NCI-H748 treated with DMSO at 0.1 percent for 48 hours (cell line): ENCODE results near the gene EIF4E2.
"Not testable (repeated sequence)": the region's sequence is repeated elsewhere in the genome, so short reads cannot be mapped to it uniquely, and the experiment has no call there.

Experiments used
- DNase-seq: peaks from one replicate; lab custom pipeline; 2025; lab: John Stamatoyannopoulos, UW

Gene EIF4E2

DNA sequence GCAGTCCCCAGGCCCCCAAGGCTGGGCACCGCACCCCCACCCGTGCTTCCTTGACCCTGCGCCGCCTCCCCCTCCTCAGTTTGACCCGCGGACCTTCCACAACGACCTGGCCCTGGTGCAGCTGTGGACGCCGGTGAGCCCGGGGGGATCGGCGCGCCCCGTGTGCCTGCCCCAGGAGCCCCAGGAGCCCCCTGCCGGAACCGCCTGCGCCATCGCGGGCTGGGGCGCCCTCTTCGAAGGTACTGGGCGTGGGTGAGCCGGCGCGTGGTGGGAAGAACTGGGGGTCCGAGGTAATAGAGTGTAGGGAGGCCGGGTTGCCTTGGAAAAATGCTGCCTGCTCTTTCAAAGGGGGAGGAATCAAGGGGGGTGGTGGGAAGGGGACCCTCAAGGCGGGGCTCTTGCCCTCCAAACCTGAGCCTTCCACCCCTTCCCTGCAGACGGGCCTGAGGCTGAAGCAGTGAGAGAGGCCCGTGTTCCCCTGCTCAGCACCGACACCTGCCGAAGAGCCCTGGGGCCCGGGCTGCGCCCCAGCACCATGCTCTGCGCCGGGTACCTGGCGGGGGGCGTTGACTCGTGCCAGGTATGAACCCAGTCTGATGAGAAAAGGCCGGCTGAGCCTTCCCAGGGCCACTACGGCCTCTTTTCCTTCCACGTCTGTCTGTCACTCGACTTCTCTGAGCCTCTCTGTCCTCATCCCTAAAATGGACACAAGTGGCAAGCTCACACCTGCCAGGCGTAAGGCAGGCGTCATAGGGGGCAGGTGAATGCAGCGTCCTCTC, 27.7 kb upstream of the EIF4E2 start:
- no peak for DNase-seq

DNA sequence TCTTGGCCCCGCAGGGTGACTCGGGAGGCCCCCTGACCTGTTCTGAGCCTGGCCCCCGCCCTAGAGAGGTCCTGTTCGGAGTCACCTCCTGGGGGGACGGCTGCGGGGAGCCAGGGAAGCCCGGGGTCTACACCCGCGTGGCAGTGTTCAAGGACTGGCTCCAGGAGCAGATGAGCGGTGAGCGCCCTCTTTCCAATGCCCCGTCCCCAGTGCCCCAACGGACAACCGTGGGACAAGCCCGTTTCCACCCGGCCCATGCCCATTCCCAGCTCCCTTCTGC, 27.1 kb upstream of the EIF4E2 start:
- no peak for DNase-seq

DNA sequence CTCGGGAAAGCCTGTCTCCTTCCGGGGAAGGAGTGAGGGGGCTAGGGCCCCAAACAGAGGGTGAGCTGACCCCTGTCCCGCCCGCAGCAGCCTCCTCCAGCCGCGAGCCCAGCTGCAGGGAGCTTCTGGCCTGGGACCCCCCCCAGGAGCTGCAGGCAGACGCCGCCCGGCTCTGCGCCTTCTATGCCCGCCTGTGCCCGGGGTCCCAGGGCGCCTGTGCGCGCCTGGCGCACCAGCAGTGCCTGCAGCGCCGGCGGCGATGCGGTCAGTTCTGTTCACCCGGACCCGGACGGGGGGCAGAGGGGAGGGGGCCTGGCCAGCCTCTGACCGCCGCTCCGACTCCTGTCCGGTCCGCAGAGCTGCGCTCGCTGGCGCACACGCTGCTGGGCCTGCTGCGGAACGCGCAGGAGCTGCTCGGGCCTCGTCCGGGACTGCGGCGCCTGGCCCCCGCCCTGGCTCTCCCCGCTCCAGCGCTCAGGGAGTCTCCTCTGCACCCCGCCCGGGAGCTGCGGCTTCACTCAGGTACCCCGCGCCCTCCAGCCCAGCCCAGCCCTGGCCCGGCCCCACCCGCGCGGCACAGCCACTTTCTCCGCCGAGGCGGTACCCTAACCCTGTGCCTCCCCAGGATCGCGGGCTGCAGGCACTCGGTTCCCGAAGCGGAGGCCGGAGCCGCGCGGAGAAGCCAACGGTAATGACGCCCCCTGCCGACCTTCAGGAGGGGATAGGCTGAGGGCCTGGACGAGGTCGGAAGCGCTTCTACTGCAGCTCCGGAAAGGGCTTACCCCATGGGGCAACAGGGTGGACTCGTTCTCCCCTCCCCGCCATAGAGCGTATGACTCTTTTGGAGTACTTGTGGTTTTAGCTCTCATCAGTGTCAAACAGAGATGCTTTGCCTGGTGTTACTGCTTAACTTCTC, 26.5 kb upstream of the EIF4E2 start:
- peak; percentile 38 for DNase-seq

DNA sequence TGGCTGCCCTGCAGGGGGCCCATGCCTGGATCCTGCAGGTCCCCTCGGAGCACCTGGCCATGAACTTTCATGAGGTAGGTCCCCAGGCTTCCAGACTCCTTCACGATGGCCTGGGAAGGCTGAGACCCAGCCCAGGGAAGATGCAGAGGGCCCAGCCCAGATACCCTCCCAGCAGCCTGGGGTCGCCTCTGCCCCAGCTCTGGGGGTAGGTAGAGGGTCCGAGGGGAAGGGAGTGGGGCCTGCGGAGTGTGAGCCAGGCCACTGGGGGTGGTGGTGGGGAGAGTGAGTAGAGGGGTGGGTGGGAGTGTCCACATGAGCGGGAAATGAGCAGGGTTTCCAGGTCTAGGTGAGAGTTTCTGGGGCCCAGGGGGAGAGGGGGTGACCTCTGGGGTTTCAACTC, 25.7 kb upstream of the EIF4E2 start:
- DNase-seq: no peak

DNA sequence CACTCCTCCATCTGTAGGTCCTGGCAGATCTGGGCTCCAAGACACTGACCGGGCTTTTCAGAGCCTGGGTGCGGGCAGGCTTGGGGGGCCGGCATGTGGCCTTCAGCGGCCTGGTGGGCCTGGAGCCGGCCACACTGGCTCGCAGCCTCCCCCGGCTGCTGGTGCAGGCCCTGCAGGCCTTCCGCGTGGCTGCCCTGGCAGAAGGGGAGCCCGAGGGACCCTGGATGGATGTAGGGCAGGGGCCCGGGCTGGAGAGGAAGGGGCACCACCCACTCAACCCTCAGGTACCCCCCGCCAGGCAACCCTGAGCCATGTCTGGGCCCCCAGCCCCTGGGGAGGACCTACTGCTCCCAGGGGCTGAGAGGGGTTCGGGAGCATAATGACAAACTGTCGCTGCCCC, 25.3 kb upstream of the EIF4E2 start:
- DNase-seq: no peak

DNA sequence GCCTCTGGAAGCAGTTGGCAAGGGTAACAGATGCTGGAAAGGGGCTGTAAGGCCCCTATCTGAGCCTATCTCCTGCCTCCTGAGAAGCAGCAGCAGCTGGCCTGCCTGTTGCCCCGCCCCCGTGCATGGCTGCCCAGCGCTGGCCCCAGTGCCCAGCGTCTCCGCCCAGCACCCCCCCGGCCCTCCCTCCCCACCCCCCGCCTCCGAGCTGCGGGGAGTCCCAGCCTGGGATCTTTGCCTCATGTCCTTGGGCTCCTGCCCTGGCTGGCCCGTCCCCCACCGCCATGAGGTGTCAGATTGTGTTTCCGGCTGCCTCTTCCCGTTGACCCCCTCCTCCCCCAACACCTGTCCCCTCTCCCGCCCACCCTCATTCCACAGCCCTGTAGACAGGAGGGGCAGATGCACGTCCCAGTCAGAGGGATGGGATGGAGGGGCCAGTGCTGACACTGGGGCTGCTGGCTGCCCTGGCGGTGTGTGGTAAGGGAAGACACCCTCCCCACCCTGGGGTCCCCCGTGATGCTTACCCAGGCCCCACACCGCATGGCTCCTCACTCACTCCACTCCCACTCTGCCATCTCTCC, 24.6 kb upstream of the EIF4E2 start, which contains the start of gene CHRND:
Gene CHRND (plus strand): TSS at position 370 of the 581 bp plus-strand sequence. CDS start 56 bp downstream, at position 426.
- no peak for DNase-seq

DNA sequence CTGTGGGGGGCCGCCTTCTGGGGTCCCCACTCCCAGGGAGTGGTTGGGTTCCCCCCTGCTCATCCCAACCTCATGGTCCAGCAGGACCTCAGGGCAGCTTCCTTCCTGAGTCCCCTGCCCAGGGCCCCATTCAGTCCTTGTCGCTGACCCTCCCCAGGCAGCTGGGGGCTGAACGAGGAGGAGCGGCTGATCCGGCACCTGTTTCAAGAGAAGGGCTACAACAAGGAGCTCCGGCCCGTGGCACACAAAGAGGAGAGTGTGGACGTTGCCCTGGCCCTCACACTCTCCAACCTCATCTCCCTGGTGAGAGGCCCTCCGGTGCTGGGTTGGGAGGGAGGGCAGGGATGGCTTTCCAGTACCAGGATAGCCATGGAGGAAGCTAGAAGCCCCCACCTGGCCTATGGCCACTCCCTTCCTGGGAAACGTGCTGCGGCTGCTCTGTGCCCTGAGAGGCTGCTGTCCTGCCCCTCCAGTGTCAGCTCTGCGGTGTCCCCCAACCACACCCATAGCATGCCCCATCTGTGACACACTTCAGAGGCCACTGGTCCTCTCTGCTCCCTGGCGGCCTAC, 24.0 kb upstream of the EIF4E2 start:
- no peak for DNase-seq

DNA sequence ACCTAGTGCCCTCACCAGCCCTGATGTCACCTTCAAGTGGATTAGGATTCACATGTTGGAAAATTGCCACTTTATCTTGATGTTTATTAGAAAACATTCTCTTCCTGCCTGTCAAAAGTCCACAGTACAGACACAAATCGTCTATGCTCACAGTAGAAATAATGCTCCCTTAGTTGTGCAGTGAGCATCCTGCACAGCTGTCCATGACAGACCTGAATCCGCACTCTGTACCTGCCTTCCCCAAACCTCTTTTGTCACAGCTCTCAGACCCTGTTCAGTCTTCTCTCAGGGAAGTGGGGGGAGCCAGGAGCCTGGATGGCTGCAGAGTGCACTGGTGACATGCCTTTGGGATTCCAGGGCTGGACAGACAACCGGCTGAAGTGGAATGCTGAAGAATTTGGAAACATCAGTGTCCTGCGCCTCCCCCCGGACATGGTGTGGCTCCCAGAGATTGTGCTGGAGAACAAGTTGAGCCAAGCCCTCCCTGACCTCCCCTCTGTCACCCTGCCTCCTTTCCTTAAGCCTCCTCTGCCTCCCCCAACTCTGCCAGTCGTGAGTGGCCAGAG, 22.5 kb upstream of the EIF4E2 start:
- no peak for DNase-seq

DNA sequence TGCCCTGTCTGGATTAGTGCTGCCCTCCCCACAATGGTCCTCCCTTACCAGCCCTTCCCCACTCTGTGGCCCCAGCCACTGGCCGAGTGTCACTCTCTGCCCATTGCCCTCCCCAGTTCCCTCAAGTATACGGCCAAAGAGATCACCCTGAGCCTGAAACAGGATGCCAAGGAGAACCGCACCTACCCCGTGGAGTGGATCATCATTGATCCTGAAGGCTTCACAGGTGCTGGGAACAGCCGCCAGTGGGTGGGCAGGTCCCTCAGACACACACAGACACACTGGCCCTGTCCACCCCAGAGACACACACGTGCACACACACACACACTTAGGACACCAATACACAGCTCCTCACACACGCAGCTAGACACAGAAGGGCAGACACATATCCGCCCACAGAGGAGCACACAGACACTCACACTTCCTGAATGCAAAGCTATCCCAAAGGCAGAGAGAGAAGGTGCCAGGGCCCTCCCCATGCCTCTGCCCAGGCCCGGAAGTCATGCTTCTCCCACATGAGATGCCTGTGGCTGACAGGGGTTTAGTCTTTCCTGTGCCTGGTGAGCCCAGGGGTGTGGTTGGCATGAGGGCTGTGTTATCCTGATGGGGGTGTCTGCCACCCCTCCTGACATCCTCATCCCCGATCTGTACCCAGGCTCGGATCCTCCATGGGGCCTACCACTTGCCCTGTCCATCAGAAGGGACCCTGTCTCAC, 21.6 kb upstream of the EIF4E2 start:
- no peak for DNase-seq

DNA sequence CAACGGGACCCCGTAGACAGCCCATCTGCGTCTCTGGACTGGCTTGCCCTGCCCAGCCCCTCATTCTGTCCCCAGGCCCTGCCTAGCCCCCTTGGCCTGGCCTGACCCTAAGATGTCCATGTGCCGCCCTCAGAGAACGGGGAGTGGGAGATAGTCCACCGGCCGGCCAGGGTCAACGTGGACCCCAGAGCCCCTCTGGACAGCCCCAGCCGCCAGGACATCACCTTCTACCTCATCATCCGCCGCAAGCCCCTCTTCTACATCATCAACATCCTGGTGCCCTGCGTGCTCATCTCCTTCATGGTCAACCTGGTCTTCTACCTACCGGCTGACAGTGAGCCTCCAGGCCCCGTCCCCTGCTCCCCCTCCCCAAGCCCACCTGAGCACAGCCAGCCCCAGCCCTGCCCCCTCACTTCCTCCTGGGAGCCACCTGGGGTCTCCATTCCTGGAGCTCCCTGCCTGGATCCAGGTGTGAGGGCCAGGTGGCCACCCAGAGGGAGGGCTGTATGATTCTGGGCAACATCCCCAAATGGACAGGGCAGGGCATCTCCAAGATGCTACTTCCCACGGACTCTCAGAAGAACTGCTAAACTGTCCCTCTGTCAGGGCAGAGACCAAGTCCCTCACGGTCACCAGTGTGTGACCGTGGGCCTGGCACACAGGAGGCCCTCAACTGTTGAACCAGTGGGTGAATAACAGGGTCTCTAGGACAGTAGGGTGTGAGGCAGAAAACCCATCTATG, 20.5 kb upstream of the EIF4E2 start:
- DNase-seq: no peak

DNA sequence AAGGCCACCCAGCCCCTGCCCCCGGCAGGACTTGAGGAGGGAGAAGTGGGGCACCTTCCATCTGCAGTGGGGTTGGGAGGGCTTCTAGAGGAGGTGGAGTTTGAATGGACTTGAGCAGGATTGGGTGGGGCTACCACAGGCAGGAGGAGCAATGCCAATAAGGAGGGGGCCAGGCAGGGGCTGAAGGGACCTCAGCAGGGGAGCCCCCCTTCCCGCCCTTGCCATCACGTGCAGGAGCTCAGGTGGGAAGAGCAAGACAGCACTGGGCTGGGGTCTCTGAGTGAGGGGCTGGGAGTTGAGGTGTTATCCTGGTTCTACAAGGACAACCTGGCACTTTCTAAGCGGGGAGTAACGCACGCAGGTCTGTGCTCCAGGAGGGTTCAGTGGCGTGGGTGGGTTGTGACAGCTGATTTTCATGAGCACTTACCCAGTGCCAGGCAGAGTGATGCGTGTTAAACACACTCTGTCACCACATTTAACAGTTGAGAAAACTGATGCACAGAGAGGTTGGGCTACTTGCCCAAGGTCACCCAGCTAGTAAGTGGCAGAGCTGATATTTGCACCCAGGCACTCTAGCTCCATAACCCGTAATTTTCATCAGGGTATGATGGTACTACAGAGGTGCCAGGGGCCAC, 19.7 kb upstream of the EIF4E2 start:
- no peak for DNase-seq

DNA sequence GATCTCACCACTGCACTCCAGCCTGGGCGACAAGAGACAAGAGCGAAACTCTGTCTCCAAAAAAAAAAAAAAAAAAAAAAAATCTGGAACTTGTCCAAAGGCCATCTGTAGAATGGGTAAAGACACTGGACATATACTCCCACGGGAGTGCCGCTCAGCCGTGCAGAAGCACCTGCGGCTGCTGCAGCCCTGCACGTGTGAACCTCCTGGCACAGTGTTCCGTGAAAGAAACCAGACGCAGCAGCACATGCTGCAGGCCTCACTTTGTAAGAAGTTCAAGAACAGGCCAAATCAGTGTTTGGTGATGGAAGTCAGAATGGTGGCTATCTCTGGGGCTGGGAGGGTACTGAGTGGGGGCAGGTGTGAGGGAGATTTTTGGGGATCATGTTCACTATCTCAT, 18.1 kb upstream of the EIF4E2 start:
- DNase-seq: no peak

DNA sequence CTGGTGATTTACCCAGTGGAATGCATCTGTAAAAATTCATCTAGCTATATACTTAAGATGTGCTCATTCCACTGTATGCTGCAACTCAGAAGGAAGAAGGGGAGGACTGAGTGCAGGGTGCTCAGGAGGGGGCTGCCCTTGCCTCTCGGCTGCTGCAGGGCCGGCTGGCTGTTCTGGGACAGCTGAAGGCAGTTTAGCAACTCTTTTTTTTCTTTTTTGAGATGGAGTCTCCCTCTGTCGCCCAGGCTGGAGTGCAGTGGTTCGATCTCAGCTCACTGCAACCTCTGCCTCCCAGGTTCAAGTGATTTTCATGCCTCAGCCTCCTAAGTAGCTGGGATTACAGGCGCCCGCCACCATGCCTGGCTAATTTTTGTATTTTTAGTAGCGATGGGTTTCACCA, 17.7 kb upstream of the EIF4E2 start:
- DNase-seq: not testable (repeated sequence)

DNA sequence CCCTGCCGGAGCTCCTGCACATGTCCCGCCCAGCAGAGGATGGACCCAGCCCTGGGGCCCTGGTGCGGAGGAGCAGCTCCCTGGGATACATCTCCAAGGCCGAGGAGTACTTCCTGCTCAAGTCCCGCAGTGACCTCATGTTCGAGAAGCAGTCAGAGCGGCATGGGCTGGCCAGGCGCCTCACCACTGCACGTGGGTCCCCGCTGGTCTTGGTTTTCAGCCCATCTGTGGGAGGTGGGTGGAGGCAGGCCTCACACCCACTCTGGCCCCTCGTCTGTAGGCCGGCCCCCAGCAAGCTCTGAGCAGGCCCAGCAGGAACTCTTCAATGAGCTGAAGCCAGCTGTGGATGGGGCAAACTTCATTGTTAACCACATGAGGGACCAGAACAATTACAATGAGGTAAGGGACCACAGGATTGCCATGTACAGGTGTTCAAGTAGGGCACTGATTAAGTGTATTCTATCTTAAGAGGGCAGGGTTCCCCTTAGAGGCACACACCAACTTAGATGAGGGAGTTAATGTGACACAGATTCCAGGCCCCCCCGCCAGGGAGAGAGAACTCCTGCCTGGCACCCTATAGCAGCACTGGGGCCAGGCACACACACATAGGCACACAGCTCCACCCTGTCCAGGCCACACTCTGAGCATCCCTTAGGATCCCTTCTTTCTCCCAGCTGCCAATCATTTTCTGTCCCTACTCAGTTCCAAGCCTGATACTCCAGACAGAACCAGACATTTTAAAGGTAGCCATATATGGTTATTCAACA, 16.4 kb upstream of the EIF4E2 start:
- DNase-seq: no peak

DNA sequence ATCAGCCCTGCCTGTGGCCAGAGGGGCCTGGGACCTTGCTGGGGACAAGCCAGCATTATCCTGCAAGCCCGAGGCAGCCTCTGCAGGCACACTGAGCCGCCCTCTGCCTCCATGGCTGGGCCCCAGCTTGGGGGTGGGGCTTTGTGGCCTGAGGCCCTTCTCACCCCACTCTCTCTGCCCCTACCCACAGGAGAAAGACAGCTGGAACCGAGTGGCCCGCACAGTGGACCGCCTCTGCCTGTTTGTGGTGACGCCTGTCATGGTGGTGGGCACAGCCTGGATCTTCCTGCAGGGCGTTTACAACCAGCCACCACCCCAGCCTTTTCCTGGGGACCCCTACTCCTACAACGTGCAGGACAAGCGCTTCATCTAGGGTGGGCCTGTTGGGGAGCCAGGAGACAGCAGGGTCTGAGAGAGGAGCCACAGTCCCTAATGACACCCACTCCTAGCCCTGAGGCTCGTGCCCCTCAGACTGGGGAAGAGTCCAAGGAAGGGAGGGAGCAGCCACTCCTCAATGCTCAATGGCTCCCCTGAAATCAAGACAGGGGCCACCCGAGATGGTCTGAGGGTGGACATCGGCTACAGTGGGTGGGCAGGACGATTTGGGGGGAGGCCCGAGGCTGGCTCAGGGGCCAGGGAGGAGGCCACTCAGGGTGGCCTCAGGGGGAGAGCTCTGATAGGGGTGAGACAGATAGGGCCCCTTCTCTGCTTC, 15.4 kb upstream of the EIF4E2 start:
- DNase-seq: no peak

DNA sequence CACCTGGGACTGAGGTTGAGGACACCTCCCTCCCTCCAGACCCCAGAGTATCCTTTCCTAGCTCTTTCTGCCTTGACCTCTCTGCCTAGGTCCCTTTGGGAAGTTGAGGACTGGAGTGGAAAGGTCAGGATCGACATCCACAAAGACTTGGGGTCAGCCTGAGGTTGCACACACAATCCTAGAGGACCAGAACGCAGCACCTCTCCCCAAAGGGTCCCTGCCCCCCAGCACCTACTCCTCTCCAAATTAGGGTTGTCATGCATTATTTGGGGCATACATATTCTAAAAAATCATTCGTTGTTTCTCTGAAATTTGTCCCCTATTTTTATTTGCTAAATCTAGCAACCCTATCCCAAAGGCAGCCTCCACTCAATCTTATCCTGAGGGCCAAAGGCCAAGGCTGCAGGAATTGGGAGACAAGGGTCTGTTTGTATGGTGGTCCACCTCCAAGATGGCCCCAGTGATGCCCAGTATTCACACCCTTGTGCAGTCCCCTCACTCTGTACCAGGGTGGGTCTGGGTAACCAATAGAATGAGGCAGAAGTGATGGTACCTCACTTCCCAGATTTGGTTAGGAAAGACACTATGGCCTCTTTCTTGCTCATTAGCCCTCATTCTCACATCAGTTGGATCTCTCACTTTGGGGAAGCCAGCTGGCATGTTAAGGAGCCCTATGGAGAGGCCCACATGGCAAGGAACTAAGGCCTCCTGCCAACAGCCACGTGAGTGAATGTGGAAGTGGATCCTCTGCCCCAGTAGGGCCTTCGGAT, 14.5 kb upstream of the EIF4E2 start:
- no peak for DNase-seq

DNA sequence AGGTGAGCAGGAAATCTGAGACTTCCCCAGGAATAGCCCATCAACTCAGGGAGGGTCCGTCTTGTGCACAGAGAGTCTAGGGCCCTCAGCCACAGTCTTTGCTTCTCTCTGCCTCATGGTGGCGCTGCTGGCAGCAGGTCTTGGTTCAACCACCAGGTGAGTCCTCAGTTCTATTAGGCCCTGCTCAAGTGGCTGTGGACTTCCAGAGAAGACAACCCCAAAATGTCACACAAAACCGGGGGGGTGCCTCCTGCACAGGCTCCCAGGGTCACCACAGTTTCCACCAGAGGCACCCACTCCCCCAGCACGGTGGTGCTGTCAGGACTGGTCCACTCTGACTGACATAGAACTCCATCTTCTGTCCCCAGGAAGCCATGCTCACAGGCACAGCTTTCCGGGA, 13.4 kb upstream of the EIF4E2 start:
- no peak for DNase-seq

DNA sequence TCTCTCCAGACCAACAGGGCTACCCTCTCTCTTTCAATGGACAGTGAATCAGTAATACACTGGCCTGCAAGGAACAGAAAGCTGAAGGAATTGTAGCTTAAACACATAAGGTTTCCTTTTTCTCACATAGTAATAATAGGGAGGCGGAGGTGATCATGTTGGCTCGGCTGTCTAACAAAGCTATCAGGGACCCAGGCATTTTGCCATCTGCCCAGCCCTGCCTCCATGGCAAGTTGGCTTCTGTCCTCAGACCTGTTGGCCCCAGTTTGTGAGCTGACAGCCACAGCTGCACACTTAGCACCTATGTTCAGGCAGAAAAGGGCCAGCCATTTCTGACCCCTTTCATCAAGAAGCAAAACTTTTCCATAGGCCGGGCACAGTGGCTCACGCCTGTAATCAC, 13.0 kb upstream of the EIF4E2 start:
- no peak for DNase-seq
